HUDEP-2 (cell line): ENCODE measurements around the gene ERVH48-1.
"Not testable (repeated sequence)": the region's sequence is repeated elsewhere in the genome, so short reads cannot be mapped to it uniquely, and the experiment has no call there.

ENCODE experiments used
- DNase-seq, 76 experiments: peaks; one replicate each; lab custom pipeline; 2025; ENCODE audit not compliant: unreplicated experiment in 76 of 76; lab: John Stamatoyannopoulos, UW

ERVH48-1 gene

DNA sequence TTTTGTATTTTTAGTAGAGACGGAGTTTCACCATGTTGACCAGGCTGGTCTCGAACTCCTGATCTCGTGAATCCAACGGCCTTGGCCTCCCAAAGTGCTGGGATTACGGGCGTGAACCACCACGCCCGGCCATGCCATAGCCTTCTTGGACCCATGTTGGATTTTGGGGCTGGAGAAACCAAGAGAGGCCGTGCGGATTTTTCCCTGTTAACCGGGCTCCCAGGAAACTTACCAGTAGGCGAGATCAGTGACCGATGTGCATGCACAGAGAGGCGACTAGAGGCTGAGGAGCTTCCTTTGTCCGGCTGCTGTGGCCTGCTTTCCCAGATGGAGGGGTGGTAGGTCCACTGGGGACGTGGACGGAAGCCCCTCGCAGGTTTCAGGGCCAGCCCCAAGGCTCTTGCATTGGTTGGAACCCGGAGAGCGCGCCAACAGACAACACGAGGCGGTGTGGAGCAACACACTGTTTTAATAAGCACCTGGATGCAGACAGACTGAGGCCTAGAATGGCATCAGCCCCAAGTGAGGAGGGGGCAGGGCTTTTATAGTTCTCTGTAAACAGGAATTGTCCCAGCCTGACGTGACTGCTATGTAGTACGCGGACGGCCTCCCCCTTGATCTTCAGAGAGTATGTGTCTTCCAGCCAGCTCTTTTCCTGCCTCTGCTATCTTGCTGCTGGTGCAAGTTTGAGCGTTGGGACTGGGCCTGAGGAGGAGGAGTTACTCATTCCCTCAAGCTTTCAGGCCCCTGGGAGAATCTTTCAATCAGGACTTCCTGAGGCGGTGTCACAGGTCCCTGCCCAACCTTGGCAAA lies at the start of gene ERVH48-1:
TSS of gene ERVH48-1 (minus strand) at position 517 of the 813 bp plus-strand sequence. CDS start 6,624 bp downstream, outside the sequence.
- no peak for DNase-seq

- peak; percentile 89 to 100 (median 100) for DNase-seq
These were observed 48.8 kb upstream of the ERVH48-1 start, which contains the start of gene PKNOX1 for GRCh38 chr21:42973991-42974831. Gene PKNOX1 (plus strand): TSS chr21:42974562. CDS start chr21:43004382, 29,820 bp downstream.

DNA sequence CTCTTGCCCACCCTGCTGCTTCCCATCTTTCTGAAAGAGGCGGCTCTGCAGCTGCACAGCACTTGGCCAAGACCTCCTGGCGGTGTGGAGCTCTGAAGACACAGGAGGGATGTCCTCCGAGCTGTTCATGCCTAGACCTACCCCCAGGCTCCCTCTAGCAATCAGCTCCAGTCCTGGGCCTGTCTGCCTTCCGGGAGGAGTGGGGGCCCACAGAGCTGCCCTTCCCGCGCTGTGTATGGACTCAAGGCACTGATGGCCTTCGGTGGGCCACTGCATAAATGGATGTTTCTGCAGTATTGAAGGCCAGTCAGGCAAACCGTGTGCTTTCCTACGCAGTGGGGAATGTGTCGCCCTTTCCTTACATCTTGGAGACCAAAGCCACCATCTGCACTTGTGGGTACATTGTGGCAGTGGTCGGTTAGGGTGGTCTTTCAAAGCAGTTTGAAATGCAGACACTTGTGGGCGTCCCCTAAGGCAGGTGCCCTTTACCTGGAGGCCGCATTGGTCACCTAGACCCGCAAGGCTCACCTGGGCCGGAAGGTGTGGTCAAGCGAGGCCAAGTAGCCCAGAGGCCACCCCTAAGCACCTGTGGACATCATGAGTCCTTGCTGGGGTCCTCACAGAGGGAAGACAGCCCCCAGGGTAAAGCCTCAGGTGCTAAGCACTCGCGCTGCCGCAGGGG lies 48.0 kb upstream of the ERVH48-1 start:
- peak in 3 of 76 experiments; percentile 33 to 69 (median 40) for DNase-seq

- DNase-seq: no peak
These were observed 46.5 kb upstream of the ERVH48-1 start for GRCh38 chr21:42971897-42972275.

DNA sequence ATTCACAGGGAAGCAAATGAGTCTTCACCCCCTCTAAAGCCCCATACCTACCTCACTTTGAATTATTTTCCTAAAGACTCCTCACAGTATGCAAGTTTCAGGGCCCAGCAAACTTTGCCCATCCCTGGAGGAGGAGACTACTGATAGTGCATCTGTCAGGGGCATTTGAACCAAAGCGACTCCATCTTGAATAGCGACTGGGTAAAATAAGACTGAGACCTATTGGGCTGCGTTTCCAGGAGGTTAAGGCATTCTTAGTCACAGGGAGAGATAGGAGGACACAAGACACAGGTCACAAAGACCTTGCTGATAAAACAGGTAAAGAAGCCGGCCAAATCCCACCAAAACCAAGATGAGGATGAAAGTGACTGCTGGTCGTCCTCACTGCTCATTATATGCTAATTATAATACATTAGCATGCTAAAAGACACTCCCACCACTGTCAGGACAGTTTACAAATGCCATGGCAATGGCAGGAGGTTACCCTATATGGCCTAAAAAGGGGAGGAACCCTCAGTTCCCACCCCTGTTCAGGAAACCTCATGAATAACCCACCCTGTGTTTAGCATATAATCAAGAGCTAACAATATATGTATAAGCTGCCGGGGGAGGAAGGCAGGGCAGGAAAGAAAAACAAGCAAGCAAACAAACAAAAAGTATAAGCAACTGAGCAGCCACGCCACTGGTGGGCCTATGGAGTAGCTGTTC lies 45.7 kb upstream of the ERVH48-1 start:
- no peak for DNase-seq

DNA sequence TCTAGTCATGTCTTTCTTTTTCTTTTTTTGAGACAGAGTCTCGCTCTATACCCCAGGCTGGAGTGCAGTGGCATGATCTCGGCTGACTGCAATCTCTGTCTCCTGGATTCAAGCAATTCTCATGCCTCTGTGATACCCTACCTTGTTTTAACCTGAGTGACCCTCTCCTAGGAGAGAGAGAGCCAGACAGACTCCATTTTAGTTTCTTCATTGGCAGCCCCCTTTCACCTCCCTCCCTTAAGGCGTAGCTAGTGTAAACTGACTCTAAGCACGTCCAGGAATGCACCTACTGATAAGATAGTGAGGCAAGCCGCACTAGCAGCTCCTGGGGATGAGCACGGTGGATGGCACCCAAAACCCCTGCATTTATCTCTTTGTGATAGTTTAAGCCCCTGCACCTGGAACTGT lies 43.8 kb upstream of the ERVH48-1 start:
- DNase-seq: peak in 3 of 76 experiments; percentile 14 to 25 (median 21)

- not testable (repeated sequence) for DNase-seq
These were observed 42.2 kb upstream of the ERVH48-1 start for GRCh38 chr21:42967616-42968015.

DNA sequence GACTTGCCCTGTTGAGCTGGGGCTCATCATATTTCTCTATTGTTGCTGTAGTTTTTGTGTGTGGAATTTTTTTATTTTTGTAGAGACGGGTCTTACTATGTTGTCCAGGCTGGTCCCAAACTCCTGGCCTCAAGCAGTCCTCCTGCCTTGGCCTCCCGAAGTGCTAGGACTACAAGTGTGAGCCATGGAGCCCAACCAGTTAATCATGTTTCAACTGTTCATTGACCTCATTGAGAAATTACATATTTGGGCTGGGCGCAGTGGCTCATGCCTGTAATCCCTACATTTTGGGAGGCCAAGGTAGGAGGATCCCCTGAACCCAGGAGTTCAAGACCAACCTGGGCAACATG lies 39.8 kb upstream of the ERVH48-1 start:
- DNase-seq: no peak

GRCh38 chr21:42964546-42965210 lies 39.2 kb upstream of the ERVH48-1 start:
- no peak for DNase-seq

DNA sequence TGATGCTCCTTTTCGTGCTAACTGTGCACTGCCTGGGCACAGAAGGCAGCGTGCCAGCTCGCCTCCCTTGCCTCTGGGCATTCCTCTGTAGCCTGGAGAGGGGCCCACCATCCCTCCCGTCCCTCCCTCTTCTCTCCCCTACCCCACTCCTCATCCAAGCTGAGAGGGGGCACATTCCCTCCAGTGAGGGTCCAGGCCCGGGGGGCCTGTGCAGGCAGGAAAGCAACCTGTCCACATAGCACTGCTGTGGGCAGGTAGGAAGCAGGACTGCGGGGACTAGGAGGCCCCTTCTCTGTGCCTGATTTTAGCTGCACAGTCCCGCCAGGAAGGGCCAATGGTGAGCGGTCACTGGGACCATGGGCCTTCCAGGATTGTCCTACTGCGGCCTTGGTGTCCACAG lies 38.7 kb upstream of the ERVH48-1 start:
- DNase-seq: no peak

GRCh38 chr21:42962380-42963007 lies 37.1 kb upstream of the ERVH48-1 start:
- DNase-seq: no peak

- no peak for DNase-seq
These were observed 34.3 kb upstream of the ERVH48-1 start for GRCh38 chr21:42959728-42960127.

GRCh38 chr21:42958122-42958521 lies 32.7 kb upstream of the ERVH48-1 start:
- DNase-seq: not testable (repeated sequence)

GRCh38 chr21:42956824-42957630 lies 31.6 kb upstream of the ERVH48-1 start:
- peak in 51 of 76 experiments; percentile 27 to 95 (median 75) for DNase-seq

GRCh38 chr21:42951193-42951592 lies 25.8 kb upstream of the ERVH48-1 start:
- DNase-seq: not testable (repeated sequence)

- DNase-seq: not testable (repeated sequence)
These were observed 23.8 kb upstream of the ERVH48-1 start for GRCh38 chr21:42949094-42949755.

DNA sequence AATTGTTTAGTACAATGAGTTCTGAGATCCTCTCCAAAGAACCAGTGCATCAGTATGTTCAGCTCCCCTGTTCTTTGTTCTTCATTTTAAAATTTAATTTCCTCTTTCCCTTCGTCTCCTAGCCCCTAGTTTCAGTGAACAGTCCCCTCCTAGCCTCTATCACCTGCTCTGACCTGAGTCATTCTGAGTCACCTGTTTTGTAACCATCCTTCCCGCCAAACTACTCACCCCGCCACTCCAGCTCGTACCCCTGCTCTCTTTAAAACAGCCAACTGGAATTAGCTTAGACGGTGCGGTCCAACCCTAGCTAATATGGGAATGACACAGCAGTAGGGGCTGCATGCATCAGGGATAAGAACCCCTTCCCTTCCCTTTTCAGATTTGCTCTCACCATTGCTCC lies 16.8 kb upstream of the ERVH48-1 start:
- no peak for DNase-seq

DNA sequence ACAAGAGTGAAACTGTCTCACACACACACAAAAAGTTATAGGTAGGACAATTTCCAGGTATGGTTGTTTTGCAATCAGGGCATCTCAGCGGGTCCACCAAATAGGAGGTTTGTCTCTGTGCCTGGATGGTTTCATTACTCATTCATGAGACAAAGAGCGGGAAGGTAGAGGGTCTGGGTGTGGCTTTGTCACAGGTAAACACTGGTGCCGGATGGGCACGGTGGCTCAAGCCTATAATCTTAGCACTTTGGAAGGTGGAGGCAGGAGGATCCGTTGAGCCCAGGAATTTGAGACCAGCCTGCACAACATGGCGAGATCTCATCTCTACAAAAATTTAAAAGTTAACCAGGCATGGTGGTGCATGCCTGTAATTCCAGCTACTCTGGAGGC lies 16.3 kb upstream of the ERVH48-1 start:
- DNase-seq: no peak
